ENCODE results near the gene ANKRD33. TPM values are rescaled to one million over a fixed set of nuclear protein-coding genes. Genes with fewer than 3 reads are reported as not detected.

ANKRD33 gene
- total RNA-seq, 4 donors from 2014 or later, result 0.60 to 0.66 TPM; not detected in 2

- DNase-seq (ENCODE audit: low spot score in 2 of 2), result no peak
- Histone ChIP-seq H3K4me1 (peaks cover 0 to 78% (median 24%) of the 10 kb centered on the region in 4 donors), H3K4me3 (peak within 1 kb of the TSS; percentile 63 to 80 (median 71)), H3K27me3 (peaks cover 0 to 22% of the 10 kb centered on the region in 2 donors), H3K36me3 (no peaks in the 10 kb centered on the region), H3K27ac (peak within 1 kb of the TSS; percentile 84 to 94 (median 92)), H3K9me3 (no peaks in the 10 kb centered on the region)
- WGBS, 2 donors, result 0% methylated on average over 3 to 23 of the region's 51 CpGs
- TF ChIP-seq EP300 (IDR thresholded peaks at IDR 0.05) (no peak), POLR2A (IDR thresholded peaks at IDR 0.05) (no peak), CTCF (IDR thresholded peaks at IDR 0.05) (no peak)
Observed at GRCh38 chr12:51848326-51848727, 39.6 kb upstream of the ANKRD33 start, which contains the start of gene FIGNL2. Gene FIGNL2, minus strand, starts transcription at chr12:51848718. Its CDS starts 26,305 bp downstream, at chr12:51822413.

GRCh38 chr12:51848841-51849735, 38.8 kb upstream of the ANKRD33 start:
- Histone ChIP-seq H3K4me1 (peaks cover 0 to 79% (median 24%) of the 10 kb centered on the region in 4 donors), H3K36me3 (no peaks in the 10 kb centered on the region), H3K27me3 (peaks cover 0 to 22% of the 10 kb centered on the region in 2 donors), H3K4me3 (peak overlapping the region; percentile 31 to 80 (median 64)), H3K9me3 (no peaks in the 10 kb centered on the region), H3K27ac (peak overlapping the region; percentile 84 to 94 (median 92))
- TF ChIP-seq POLR2A (IDR thresholded peaks at IDR 0.05), result no peak
- TF ChIP-seq CTCF (IDR thresholded peaks at IDR 0.05), result peak; percentile 10 to 64 (median 33)
- TF ChIP-seq EP300 (IDR thresholded peaks at IDR 0.05), result peak in 1 of 2 donors; percentile 25
- no peak for DNase-seq (ENCODE audit: low spot score in 2 of 2)
- whole genome bisulfite sequencing, 2 donors, result 24 to 45% methylated on average over 18 to 22 of the region's 57 CpGs

GRCh38 chr12:51850081-51850964, 37.6 kb upstream of the ANKRD33 start:
- H3K27me3 ChIP-seq, result peaks cover 0 to 21% of the 10 kb centered on the region in 2 donors
- peak overlapping the region; percentile 84 to 94 (median 92) for H3K27ac ChIP-seq
- peaks cover 0 to 79% (median 24%) of the 10 kb centered on the region in 4 donors for H3K4me1 ChIP-seq

GRCh38 chr12:51850965-51851299, 37.0 kb upstream of the ANKRD33 start:
- Histone ChIP-seq H3K4me3 (no peak overlapping the region), H3K9me3 (no peaks in the 10 kb centered on the region), H3K4me1 (peaks cover 0 to 79% (median 26%) of the 10 kb centered on the region in 4 donors), H3K27me3 (peaks cover 0 to 16% of the 10 kb centered on the region in 2 donors), H3K27ac (peak overlapping the region in 3 of 4 donors; percentile 84 to 94 (median 90)), H3K36me3 (no peaks in the 10 kb centered on the region)
- WGBS, 2 donors, result 76 to 77% methylated on average over 4 of the region's 4 CpGs
- no peak for TF ChIP-seq CTCF (IDR thresholded peaks at IDR 0.05)
- TF ChIP-seq POLR2A (IDR thresholded peaks at IDR 0.05), result no peak
- TF ChIP-seq EP300 (IDR thresholded peaks at IDR 0.05), result no peak
- DNase-seq (ENCODE audit: low spot score in 2 of 2), result no peak

More at GRCh38 chr12:51850081-51850964, 37.6 kb upstream of the ANKRD33 start:
- H3K4me3 ChIP-seq, result no peak overlapping the region
- no peaks in the 10 kb centered on the region for H3K36me3 ChIP-seq
- no peak for DNase-seq (ENCODE audit: low spot score in 2 of 2)
- no peak for TF ChIP-seq POLR2A (IDR thresholded peaks at IDR 0.05)
- TF ChIP-seq CTCF (IDR thresholded peaks at IDR 0.05), result no peak
- TF ChIP-seq EP300 (IDR thresholded peaks at IDR 0.05), result no peak
- H3K9me3 ChIP-seq, result no peaks in the 10 kb centered on the region
- WGBS, 2 donors, result 73 to 76% methylated on average over 8 of the region's 8 CpGs

Measured in tibial nerve (tissue), 4 donors.